B cell (primary cell): Measurements from ENCODE around the gene NOX1. TPM values are rescaled to one million over a fixed set of nuclear protein-coding genes. Genes with fewer than 3 reads are reported as not detected.
A peak's percentile ranks its signal among the peaks of the same experiment; 100 is the strongest.

Experiments used
- ATAC-seq: fragments of 200-7000 bp; cut with Tn5 transposase; one replicate; pipeline ENCODE4 v1.10.0; 2021; ENCODE audit warnings: low read depth, mild to moderate bottlenecking, moderate number of reproducible peaks, moderate library complexity
- CTCF ChIA-PET: fragments of 350-600 bp; sonication (Branson Sonifier 250); formaldehyde crosslinking; loops from one replicate; lab custom pipeline; 2021; ENCODE audit warnings: antibody characterized with exemption, inconsistent platforms; lab: Charles Lee
- POLR2A ChIA-PET: fragments of 350-600 bp; sonication (Branson Sonifier 250); formaldehyde crosslinking; loops from one replicate; lab custom pipeline; 2021; ENCODE audit warnings: antibody characterized with exemption; lab: Charles Lee
- DNase-seq: peaks from one replicate; pipeline ENCODE4 v3.0.0; 2013
- H2AFZ ChIP-seq: 2 replicates; pipeline ENCODE4 v1.6.1; 2012; ENCODE audit warnings: mild to moderate bottlenecking, low read depth, low read length; ENCODE audit not compliant: insufficient read depth, poor library complexity, severe bottlenecking
- H3K27ac ChIP-seq, 2 donors: 1 replicate in 1 of 2; 2 replicates in 1 of 2; pipeline ENCODE4 v1.5.1; 2012 to 2013; ENCODE audit warnings: low read length in 2 of 2, mild to moderate bottlenecking in 2 of 2, moderate library complexity in 1 of 2
- H3K27me3 ChIP-seq, 4 experiments: fragments of 200-600 bp in 1 of 4; sonication (generic) in 1 of 4; replicated peaks in 1 of 4; 1 replicate in 2 of 4; 2 replicates in 2 of 4; pipeline versions ENCODE4 v1.6.1 to v1.7.0; 2013 to 2016; ENCODE audit warnings: low read length in 3 of 4, mild to moderate bottlenecking in 2 of 4, mixed read lengths in 1 of 4, moderate library complexity in 1 of 4; ENCODE audit not compliant: insufficient read depth in 4 of 4, control insufficient read depth in 3 of 4; ENCODE audit errors: control extremely low read depth in 1 of 4
- H3K36me3 ChIP-seq, 2 experiments: replicated peaks in 1 of 2; 1 replicate in 1 of 2; 2 replicates in 1 of 2; pipeline versions ENCODE4 v1.6.1 to v1.7.1; 2013; ENCODE audit warnings: low read length in 1 of 2; ENCODE audit not compliant: insufficient read depth in 2 of 2, control insufficient read depth in 1 of 2; ENCODE audit errors: control extremely low read depth in 1 of 2, extremely low read depth in 1 of 2
- H3K4me1 ChIP-seq, 2 donors: fragments of 200-600 bp in 1 of 2; sonication (generic) in 1 of 2; 1 replicate in 1 of 2; 2 replicates in 1 of 2; pipeline versions ENCODE4 v1.5.1 to v1.6.1; 2013 to 2017; ENCODE audit warnings: low read length in 2 of 2; ENCODE audit not compliant: control insufficient read depth in 2 of 2, insufficient read depth in 2 of 2
- H3K4me2 ChIP-seq: replicated peaks from 2 replicates; pipeline ENCODE3; 2012; ENCODE audit warnings: mild to moderate bottlenecking, low read depth, low read length; ENCODE audit not compliant: poor library complexity, severe bottlenecking
- H3K4me3 ChIP-seq, 5 experiments: fragments of 200-600 bp in 1 of 5; sonication (generic) in 1 of 5; 1 replicate in 3 of 5; 2 replicates in 2 of 5; pipeline versions ENCODE4 v1.5.1 to v1.7.0; 2011 to 2016; ENCODE audit warnings: low read length in 4 of 5, mild to moderate bottlenecking in 4 of 5, low read depth in 2 of 5, control low read depth in 1 of 5, moderate library complexity in 1 of 5; ENCODE audit not compliant: insufficient read depth in 1 of 5; ENCODE audit errors: control extremely low read depth in 1 of 5, extremely low read depth in 1 of 5
- H3K79me2 ChIP-seq: fragments of 200-600 bp; sonication (generic); one replicate; pipeline ENCODE4 v1.6.0; 2016; ENCODE audit warnings: low read length; ENCODE audit not compliant: control insufficient read depth, insufficient read depth
- H3K9ac ChIP-seq: fragments of 200-600 bp; sonication (generic); 2 replicates; pipeline ENCODE4 v1.6.1; 2017; ENCODE audit warnings: mild to moderate bottlenecking, low read length, moderate library complexity
- H3K9me3 ChIP-seq, 3 donors: one replicate each; pipeline versions ENCODE4 v1.6.1 to v1.7.1; 2013; ENCODE audit warnings: low read length in 2 of 3; ENCODE audit not compliant: control insufficient read depth in 2 of 3, insufficient read depth in 1 of 3; ENCODE audit errors: control extremely low read depth in 1 of 3
- H4K20me1 ChIP-seq: 2 replicates; pipeline ENCODE4 v1.6.0; 2012; ENCODE audit warnings: mild to moderate bottlenecking, low read length; ENCODE audit not compliant: insufficient read depth, control insufficient read depth, poor library complexity, severe bottlenecking
- H3K27ac Mint-ChIP-seq: one replicate; pipeline ENCODE4 v1.8.0; 2021; ENCODE audit warnings: mixed read lengths
- H3K27me3 Mint-ChIP-seq: one replicate; pipeline ENCODE4 v1.8.0; 2021; ENCODE audit warnings: mixed read lengths
- H3K4me1 Mint-ChIP-seq: one replicate; pipeline ENCODE4 v1.8.0; 2021; ENCODE audit warnings: mixed read lengths
- H3K4me3 Mint-ChIP-seq: one replicate; pipeline ENCODE4 v1.8.0; 2021; ENCODE audit warnings: mixed read lengths
- H3K9me3 Mint-ChIP-seq: one replicate; pipeline ENCODE4 v1.8.0; 2022; ENCODE audit warnings: mixed read lengths; ENCODE audit not compliant: insufficient read depth
- EZH2 ChIP-seq: IDR thresholded peaks from 2 replicates; pipeline ENCODE4 v1.6.1; 2012; ENCODE audit warnings: borderline replicate concordance, low read depth, mild to moderate bottlenecking, moderate library complexity, low read length; ENCODE audit not compliant: insufficient read depth, poor library complexity, severe bottlenecking
- WGBS: methylation state at CpG from one replicate; pipeline ENCODE4 v1.1.5; 2013; ENCODE audit warnings: missing lambda C conversion rate; ENCODE audit not compliant: insufficient coverage; 5-methylcytosine and 5-hydroxymethylcytosine counted together
- intact Hi-C: fragments of 100-400 bp; cut with micrococcal nuclease; formaldehyde crosslinking; loops from one replicate; pipeline ENCODE4 v1.10.0; 2022
- polyA plus RNA-seq: library from polyadenylated mRNA; depleted of rRNA; stranded (reverse); fragments of >200 nt; gene quantifications from 2 replicates; pipeline ENCODE4 v1.2.3, GENCODE V29; 2012
- total RNA-seq, 2 donors: library from RNA; stranded (reverse); fragments of 120-200 nt in 1 of 2; gene quantifications; 1 replicate in 1 of 2; 2 replicates in 1 of 2; pipeline versions ENCODE4 v1.2.3 to v1.2.4, GENCODE V29; 2013 to 2022
- TF ChIP-seq, protein P1 (sequence below): fragments of 200-600 bp; IDR thresholded peaks from one replicate; pipeline ENCODE4 v1.8.0; 2022; ENCODE audit warnings: antibody characterized with exemption, mild to moderate bottlenecking

NOX1 gene
- total and polyA plus RNA-seq, 2 donors (not counting 1 experiment from before 2014, with no cell fraction given): 0.13 TPM; not detected in 1

DNA sequence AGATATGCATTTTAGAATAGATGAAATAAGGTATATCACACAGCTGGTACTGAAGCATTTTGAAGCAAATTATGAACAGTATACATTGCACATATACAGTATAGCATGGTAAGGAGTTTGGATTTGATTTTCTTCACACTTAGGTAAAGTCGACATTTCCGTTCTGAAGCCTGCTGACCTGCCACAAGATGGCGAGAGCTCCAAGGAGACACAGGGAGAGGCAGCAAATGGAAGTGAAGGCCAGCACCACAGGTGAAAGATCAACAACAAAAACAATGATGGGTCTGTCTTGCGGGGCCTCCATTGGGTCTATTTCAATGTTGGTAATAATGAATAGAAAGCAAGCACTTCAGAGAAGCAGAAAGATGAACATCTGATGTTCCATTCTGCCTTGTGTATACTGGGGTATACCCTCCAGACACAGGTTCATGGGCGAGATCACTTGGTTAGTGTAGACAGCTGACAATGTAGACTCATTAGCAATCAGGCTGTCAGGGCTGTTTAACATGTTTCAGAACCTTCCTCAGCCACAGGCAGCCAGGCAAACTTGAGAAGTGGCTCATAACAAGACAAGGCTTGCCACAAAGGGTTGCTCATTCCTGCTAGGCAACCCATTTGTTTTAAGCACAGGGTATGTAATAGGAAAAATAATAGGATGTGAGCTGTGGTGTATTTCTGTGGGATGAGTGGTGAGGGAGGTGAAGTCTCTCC is 21.4 kb upstream of the NOX1 start:
- intact Hi-C loops: no loop called here
- no peaks in the 10 kb centered on the region for H3K79me2 ChIP-seq
- ATAC-seq (no peak), DNase-seq (peak; percentile 41)
- ChIA-PET CTCF (interaction anchor here (0.7 to 1.6 kb wide), 6 partner anchors 10 to 391 kb away, joined by 3 to 8 read pairs (median 4); no protein-coding TSS in a partner anchor), POLR2A (no interaction called here)
- TF ChIP-seq, protein P1, sequence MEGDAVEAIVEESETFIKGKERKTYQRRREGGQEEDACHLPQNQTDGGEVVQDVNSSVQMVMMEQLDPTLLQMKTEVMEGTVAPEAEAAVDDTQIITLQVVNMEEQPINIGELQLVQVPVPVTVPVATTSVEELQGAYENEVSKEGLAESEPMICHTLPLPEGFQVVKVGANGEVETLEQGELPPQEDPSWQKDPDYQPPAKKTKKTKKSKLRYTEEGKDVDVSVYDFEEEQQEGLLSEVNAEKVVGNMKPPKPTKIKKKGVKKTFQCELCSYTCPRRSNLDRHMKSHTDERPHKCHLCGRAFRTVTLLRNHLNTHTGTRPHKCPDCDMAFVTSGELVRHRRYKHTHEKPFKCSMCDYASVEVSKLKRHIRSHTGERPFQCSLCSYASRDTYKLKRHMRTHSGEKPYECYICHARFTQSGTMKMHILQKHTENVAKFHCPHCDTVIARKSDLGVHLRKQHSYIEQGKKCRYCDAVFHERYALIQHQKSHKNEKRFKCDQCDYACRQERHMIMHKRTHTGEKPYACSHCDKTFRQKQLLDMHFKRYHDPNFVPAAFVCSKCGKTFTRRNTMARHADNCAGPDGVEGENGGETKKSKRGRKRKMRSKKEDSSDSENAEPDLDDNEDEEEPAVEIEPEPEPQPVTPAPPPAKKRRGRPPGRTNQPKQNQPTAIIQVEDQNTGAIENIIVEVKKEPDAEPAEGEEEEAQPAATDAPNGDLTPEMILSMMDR: peak; percentile 39
- TF ChIP-seq EZH2: no peak
- no peak overlapping the region for H3K9ac ChIP-seq
- no peak overlapping the region for H3K27ac Mint-ChIP-seq
- WGBS: 40% methylated on average over 2 of the region's 5 CpGs
- no peak overlapping the region for H3K4me3 Mint-ChIP-seq
- H3K9me3 ChIP-seq: no peaks in the 10 kb centered on the region
- H4K20me1 ChIP-seq: no peaks in the 10 kb centered on the region
- H3K4me2 ChIP-seq: no peak overlapping the region
- H3K9me3 Mint-ChIP-seq: no peaks in the 10 kb centered on the region
- H2AFZ ChIP-seq: no peak overlapping the region
- H3K36me3 ChIP-seq: no peaks in the 10 kb centered on the region
- no peaks in the 10 kb centered on the region for H3K27me3 ChIP-seq
- no peaks in the 10 kb centered on the region for H3K27me3 Mint-ChIP-seq
- peaks cover 9% of the 10 kb centered on the region for H3K4me1 Mint-ChIP-seq
- H3K4me3 ChIP-seq: no peak overlapping the region
- no peaks in the 10 kb centered on the region for H3K4me1 ChIP-seq
- no peak overlapping the region for H3K27ac ChIP-seq

DNA sequence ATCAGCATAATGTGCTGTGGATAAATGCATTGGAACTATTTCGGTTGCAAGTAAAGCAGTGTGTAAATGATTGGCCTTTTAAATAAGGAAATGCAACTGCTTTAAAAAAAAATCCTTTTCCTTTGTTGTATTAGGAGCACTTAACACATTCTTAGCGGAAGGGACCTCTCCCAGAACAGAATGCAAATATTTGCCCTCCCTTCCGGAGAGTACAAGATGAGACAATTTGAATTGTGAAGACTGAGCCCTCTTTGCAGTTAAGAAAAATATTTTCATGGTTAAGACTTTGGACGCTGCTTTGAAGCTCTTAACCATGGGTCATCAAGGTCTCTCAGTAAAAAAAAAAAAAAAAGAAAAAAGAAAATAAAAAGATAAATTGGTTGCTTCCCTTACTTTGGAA is 9.5 kb upstream of the NOX1 start:
- no peak overlapping the region for H3K4me2 ChIP-seq
- ATAC-seq (no peak), DNase-seq (no peak)
- no peak overlapping the region for H3K27ac Mint-ChIP-seq
- no peaks in the 10 kb centered on the region for H3K27me3 ChIP-seq
- H3K4me3 ChIP-seq: no peak overlapping the region
- no peaks in the 10 kb centered on the region for H3K27me3 Mint-ChIP-seq
- H3K36me3 ChIP-seq: no peaks in the 10 kb centered on the region
- no CpG with 5 or more reads among the region's 4 CpGs for whole genome bisulfite sequencing
- CTCF ChIA-PET: interaction anchor here (1.6 kb wide), 1 partner anchor 12 kb away, joined by 3 read pairs; no protein-coding TSS in a partner anchor
- no peaks in the 10 kb centered on the region for H3K79me2 ChIP-seq
- H4K20me1 ChIP-seq: no peaks in the 10 kb centered on the region
- H3K4me3 Mint-ChIP-seq: no peak overlapping the region
- no peak overlapping the region for H3K9ac ChIP-seq
- no peaks in the 10 kb centered on the region for H3K4me1 Mint-ChIP-seq
- no peak overlapping the region for H3K27ac ChIP-seq
- H2AFZ ChIP-seq: no peak overlapping the region
- intact Hi-C loops: no loop called here
- H3K4me1 ChIP-seq: no peaks in the 10 kb centered on the region
- H3K9me3 Mint-ChIP-seq: no peaks in the 10 kb centered on the region
- POLR2A ChIA-PET: no interaction called here
- no peak for TF ChIP-seq EZH2
- TF ChIP-seq, protein P1: no peak
- H3K9me3 ChIP-seq: no peaks in the 10 kb centered on the region
